HS-27A (cell line): ENCODE results near the gene RBM11.
"Not testable (repeated sequence)": the region's sequence is repeated elsewhere in the genome, so short reads cannot be mapped to it uniquely, and the experiment has no call there.

Experiments
- DNase-seq: peaks from one replicate; pipeline ENCODE4 v3.0.0-alpha.2; 2012; ENCODE audit warnings: low read depth, missing footprints

RBM11 gene

GRCh38 chr21:14215971-14216641, at the start of gene RBM11:
Gene RBM11 (plus strand): TSS chr21:14216157. CDS start chr21:14216187, 30 bp downstream.
- DNase-seq: no peak

- not testable (repeated sequence) for DNase-seq
Measured at GRCh38 chr21:14166463-14167223, 49.3 kb upstream of the RBM11 start.

GRCh38 chr21:14206222-14206621, 9.7 kb upstream of the RBM11 start:
- DNase-seq: no peak

GRCh38 chr21:14210738-14211137, 5.2 kb upstream of the RBM11 start, which contains the start of gene LIPI:
Gene LIPI (minus strand): TSS chr21:14210955. CDS start chr21:14210845, 110 bp downstream.
- DNase-seq: no peak

- DNase-seq: no peak
Measured at GRCh38 chr21:14213164-14213563, 2.8 kb upstream of the RBM11 start.

- DNase-seq: no peak
Measured at GRCh38 chr21:14223365-14223764, 7.4 kb downstream of the RBM11 start.

- no peak for DNase-seq
Measured at GRCh38 chr21:14229399-14229798, 13.4 kb downstream of the RBM11 start.

- DNase-seq: no peak
Measured at GRCh38 chr21:14235101-14235500, 19.1 kb downstream of the RBM11 start.

- DNase-seq: no peak
Measured at GRCh38 chr21:14236180-14236579, 20.2 kb downstream of the RBM11 start.

GRCh38 chr21:14239281-14239680, 23.3 kb downstream of the RBM11 start:
- no peak for DNase-seq

GRCh38 chr21:14241297-14241696, 25.3 kb downstream of the RBM11 start:
- no peak for DNase-seq

GRCh38 chr21:14243461-14243860, 27.5 kb downstream of the RBM11 start:
- DNase-seq: no peak

GRCh38 chr21:14243874-14244273, 27.9 kb downstream of the RBM11 start:
- no peak for DNase-seq

- no peak for DNase-seq
Measured at GRCh38 chr21:14244911-14245310, 29.0 kb downstream of the RBM11 start.

GRCh38 chr21:14245711-14246110, 29.8 kb downstream of the RBM11 start:
- DNase-seq: no peak

GRCh38 chr21:14251336-14251735, 35.4 kb downstream of the RBM11 start:
- no peak for DNase-seq

- DNase-seq: no peak
Measured at GRCh38 chr21:14259747-14260146, 43.8 kb downstream of the RBM11 start.

- no peak for DNase-seq
Measured at GRCh38 chr21:14260174-14260764, 44.3 kb downstream of the RBM11 start.

GRCh38 chr21:14262039-14262438, 46.1 kb downstream of the RBM11 start:
- no peak for DNase-seq

- no peak for DNase-seq
Measured at GRCh38 chr21:14263879-14264278, 47.9 kb downstream of the RBM11 start.

GRCh38 chr21:14265023-14265422, 49.1 kb downstream of the RBM11 start:
- DNase-seq: no peak

GRCh38 chr21:14267076-14267475, 51.1 kb downstream of the RBM11 start:
- DNase-seq: no peak

- DNase-seq: no peak
Measured at GRCh38 chr21:14270631-14271030, 54.7 kb downstream of the RBM11 start.
